ENCODE data around the gene OSBPL10. TPM values are rescaled to one million over a fixed set of nuclear protein-coding genes. Genes with fewer than 3 reads are reported as not detected.

The OSBPL10 gene
- polyA plus RNA-seq, 2 of the 4 experiments (the other 2 are of a cell fraction): 9.2 to 17.0 TPM

- no peak overlapping the region for H3K27ac ChIP-seq
- ATAC-seq (no peak), FAIRE-seq (no peak), DNase-seq (ENCODE audit: low read depth in 1 of 2, low spot score in 1 of 2) (no peak)
- ChIA-PET CTCF (no interaction called here), POLR2A (no interaction called here)
- H3K4me1 ChIP-seq: no peaks in the 10 kb centered on the region
- no peak overlapping the region for H3K4me3 ChIP-seq
- peaks cover 6% of the 10 kb centered on the region; the same call in 1 of the 3 replicates for H3K9me3 ChIP-seq
- no peak overlapping the region for H3K4me2 ChIP-seq
- TF ChIP-seq CTCF (IDR thresholded peaks at IDR 0.05) (no peak), MAX (IDR thresholded peaks at IDR 0.05) (no peak), NPAS2 (CRISPR knock-in tag; IDR thresholded peaks at IDR 0.05; ENCODE audit: borderline replicate concordance) (no peak), ZC3H11A (IDR thresholded peaks at IDR 0.05) (no peak), CBX8 (IDR thresholded peaks at IDR 0.05) (no peak), JUNB (IDR thresholded peaks at IDR 0.05) (no peak), BHLHE40 (IDR thresholded peaks at IDR 0.05; ENCODE audit: low read depth, low read length) (no peak), HOXB5 (CRISPR knock-in tag; IDR thresholded peaks at IDR 0.05) (no peak), FOSL2 (IDR thresholded peaks at IDR 0.05) (no peak), FOSL2 (CRISPR knock-in tag; IDR thresholded peaks at IDR 0.05) (no peak), ATOH8 (CRISPR knock-in tag; IDR thresholded peaks at IDR 0.05; ENCODE audit: low read depth) (no peak), RARB (CRISPR knock-in tag; IDR thresholded peaks at IDR 0.05) (no peak), NR3C1 (IDR thresholded peaks at IDR 0.05) (no peak), CHD2 (IDR thresholded peaks at IDR 0.05; ENCODE audit: low read length, partially characterized antibody) (no peak)
- WGBS (ENCODE audit: missing lambda C conversion rate): 90% methylated on average over 5 of the region's 5 CpGs
Measured at GRCh38 chr3:31661993-31662670, 318.9 kb downstream of the OSBPL10 start.

GRCh38 chr3:31661286-31661685 is 319.8 kb downstream of the OSBPL10 start:
- no peak for FAIRE-seq
- Histone ChIP-seq H3K9me3 (peaks cover 8% of the 10 kb centered on the region; the same call in 1 of the 3 replicates), H3K4me3 (no peak overlapping the region)

More at GRCh38 chr3:31661286-31661685, 319.8 kb downstream of the OSBPL10 start:
- H3K27ac ChIP-seq: no peak overlapping the region
- ATAC-seq (no peak), DNase-seq (ENCODE audit: low read depth in 1 of 2, low spot score in 1 of 2) (no peak)
- no peak overlapping the region for H3K4me2 ChIP-seq
- TF ChIP-seq HOXA7 (CRISPR knock-in tag; IDR thresholded peaks at IDR 0.05) (no peak), USF2 (IDR thresholded peaks at IDR 0.05) (no peak), HMGXB4 (CRISPR knock-in tag; IDR thresholded peaks at IDR 0.05; ENCODE audit: borderline replicate concordance) (no peak), E2F6 (IDR thresholded peaks at IDR 0.05; ENCODE audit: borderline replicate concordance, low read depth) (no peak), GATA3 (IDR thresholded peaks at IDR 0.05; ENCODE audit: borderline replicate concordance) (no peak), BCL3 (IDR thresholded peaks at IDR 0.05) (no peak), RFX5 (IDR thresholded peaks at IDR 0.05) (no peak), ZFP36 (IDR thresholded peaks at IDR 0.05; ENCODE audit: borderline replicate concordance, partially characterized antibody) (no peak), SREBF2 (IDR thresholded peaks at IDR 0.05) (no peak), ESRRA (IDR thresholded peaks at IDR 0.05; ENCODE audit: borderline replicate concordance, low read length) (no peak), TP53 (CRISPR knock-in tag; IDR thresholded peaks at IDR 0.05) (no peak), ZSCAN20 (CRISPR knock-in tag; IDR thresholded peaks at IDR 0.05) (no peak), CBX8 (IDR thresholded peaks at IDR 0.05) (no peak), EHF (CRISPR knock-in tag; IDR thresholded peaks at IDR 0.05) (no peak), NR3C1 (IDR thresholded peaks at IDR 0.05) (no peak)
- no peaks in the 10 kb centered on the region for H3K4me1 ChIP-seq
- ChIA-PET POLR2A (no interaction called here), CTCF (no interaction called here)
- WGBS (ENCODE audit: missing lambda C conversion rate): 94% methylated on average over 5 of the region's 5 CpGs

All from A549 (cell line).